22Rv1 (cell line): ENCODE measurements around the gene PRADC1.

Experiments used
- CTCF ChIP-seq: fragments of 450-650 bp; IDR thresholded peaks from 2 replicates; pipeline ENCODE4 v1.5.1; 2017; ENCODE audit warnings: mild to moderate bottlenecking
- ZFX ChIP-seq: fragments of 450-650 bp; IDR thresholded peaks from 2 replicates; pipeline ENCODE4 v1.6.1; 2017; ENCODE audit warnings: antibody characterized with exemption, borderline replicate concordance

- TF ChIP-seq CTCF (no peak), ZFX (no peak)
These were observed 45.5 kb downstream of the PRADC1 start for GRCh38 chr2:73187549-73187948.
